Activated T-helper 1 cell treated with anti-CD3 and anti-CD28 coated beads, Interleukin-2, amount 50 U/mL, for 16 hours (primary cell): Measurements from ENCODE around the gene SMC1B.
"Not testable (repeated sequence)": the region's sequence is repeated elsewhere in the genome, so short reads cannot be mapped to it uniquely, and the experiment has no call there.

Experiments used
- DNase-seq, 2 donors: peaks; one replicate each; pipeline ENCODE4 v3.0.0-alpha.2; 2020; ENCODE audit warnings: low read depth in 1 of 2, low spot score in 1 of 2

Gene SMC1B

GRCh38 chr22:45444168-45444567 lies 30.8 kb upstream of the SMC1B start:
- no peak for DNase-seq

- no peak for DNase-seq
Measured at GRCh38 chr22:45442116-45442515, 28.7 kb upstream of the SMC1B start.

- DNase-seq, result no peak
Measured at GRCh38 chr22:45441138-45441537, 27.7 kb upstream of the SMC1B start.

- not testable (repeated sequence) for DNase-seq
Measured at GRCh38 chr22:45440688-45441087, 27.3 kb upstream of the SMC1B start.

- DNase-seq, result no peak
Measured at GRCh38 chr22:45438336-45438735, 24.9 kb upstream of the SMC1B start.

- DNase-seq, result not testable (repeated sequence)
Measured at GRCh38 chr22:45436871-45437517, 23.6 kb upstream of the SMC1B start.

- peak; percentile 65 to 66 for DNase-seq
Measured at GRCh38 chr22:45435544-45436139, 22.2 kb upstream of the SMC1B start.

- no peak for DNase-seq
Measured at GRCh38 chr22:45434981-45435380, 21.6 kb upstream of the SMC1B start.

- DNase-seq, result no peak
Measured at GRCh38 chr22:45430871-45431270, 17.5 kb upstream of the SMC1B start.

GRCh38 chr22:45429981-45430775 lies 16.8 kb upstream of the SMC1B start:
- DNase-seq, result no peak

- no peak for DNase-seq
Measured at GRCh38 chr22:45429424-45429823, 16.0 kb upstream of the SMC1B start.

- no peak for DNase-seq
Measured at GRCh38 chr22:45428391-45429385, 15.3 kb upstream of the SMC1B start.

GRCh38 chr22:45427114-45427513 lies 13.7 kb upstream of the SMC1B start:
- DNase-seq, result no peak

GRCh38 chr22:45426387-45426786 lies 13.0 kb upstream of the SMC1B start:
- no peak for DNase-seq

- no peak for DNase-seq
Measured at GRCh38 chr22:45425531-45426265, 12.3 kb upstream of the SMC1B start.

GRCh38 chr22:45425101-45425500 lies 11.7 kb upstream of the SMC1B start:
- DNase-seq, result no peak

GRCh38 chr22:45424241-45424731 lies 10.9 kb upstream of the SMC1B start:
- DNase-seq, result no peak

GRCh38 chr22:45423524-45423923 lies 10.1 kb upstream of the SMC1B start:
- no peak for DNase-seq

- DNase-seq, result no peak
Measured at GRCh38 chr22:45422237-45422983, 9.0 kb upstream of the SMC1B start.
